Thoracic aorta (tissue), 2 donors: Measurements from ENCODE around the gene RAB11FIP3. TPM values are rescaled to one million over a fixed set of nuclear protein-coding genes. Genes with fewer than 3 reads are reported as not detected.

Experiments used
- ATAC-seq: fragments of 150-250 bp; one replicate; pipeline ENCODE4 v1.8.0; 2017; ENCODE audit warnings: low read depth; ENCODE audit not compliant: insufficient number of reproducible peaks, low FRiP score
- DNase-seq: peaks from one replicate; pipeline ENCODE4 v3.0.0-alpha.2; 2020; ENCODE audit warnings: low spot score
- H3K27ac ChIP-seq, 2 donors: fragments of 200-600 bp; sonication (generic); 1 replicate in 1 of 2; 2 replicates in 1 of 2; pipeline ENCODE4 v1.5.1; 2016; ENCODE audit warnings: mild to moderate bottlenecking in 2 of 2, moderate library complexity in 2 of 2
- H3K27me3 ChIP-seq: fragments of 200-600 bp; sonication (generic); replicated peaks from 2 replicates; pipeline ENCODE4 v1.6.0; 2016; ENCODE audit warnings: mild to moderate bottlenecking; ENCODE audit not compliant: insufficient read depth
- H3K36me3 ChIP-seq: fragments of 200-600 bp; sonication (generic); one replicate; pipeline ENCODE4 v1.5.1; 2016
- H3K4me1 ChIP-seq, 2 donors: fragments of 200-600 bp; sonication (generic); 1 replicate in 1 of 2; 2 replicates in 1 of 2; pipeline versions ENCODE4 v1.5.1 to v1.6.0; 2016; ENCODE audit warnings: low read depth in 2 of 2, mild to moderate bottlenecking in 1 of 2; ENCODE audit not compliant: control insufficient read depth in 1 of 2
- H3K4me3 ChIP-seq: fragments of 200-600 bp; sonication (generic); 2 replicates; pipeline ENCODE4 v1.5.1; 2016; ENCODE audit warnings: mild to moderate bottlenecking
- H3K9me3 ChIP-seq: fragments of 200-600 bp; sonication (generic); 2 replicates; pipeline ENCODE4 v1.5.1; 2016
- CTCF ChIP-seq: fragments of 200-600 bp; sonication (generic); IDR thresholded peaks from one replicate; pipeline ENCODE4 v1.5.1; 2019; ENCODE audit warnings: antibody characterized with exemption
- total RNA-seq, 2 donors: library from RNA; depleted of rRNA; stranded (reverse); fragments of >200 nt; gene quantifications; one replicate each; pipeline versions ENCODE4 v1.1.0 to v1.2.3, GENCODE V29; 2016

The RAB11FIP3 gene
- total RNA-seq, 2 donors from 2014 or later = 70.1 to 71.1 TPM

- Histone ChIP-seq H3K4me3 (no peak overlapping the region), H3K27me3 (no peaks in the 10 kb centered on the region), H3K9me3 (no peaks in the 10 kb centered on the region), H3K36me3 (peaks cover 18% of the 10 kb centered on the region), H3K4me1 (peaks cover 0 to 4% of the 10 kb centered on the region in 2 donors), H3K27ac (no peak overlapping the region)
- ATAC-seq (no peak), DNase-seq (no peak)
- no peak for TF ChIP-seq CTCF
Observed at GRCh38 chr16:519841-520687, 94.6 kb downstream of the RAB11FIP3 start.

- Histone ChIP-seq H3K4me1 (peaks cover 2 to 12% of the 10 kb centered on the region in 2 donors), H3K36me3 (peaks cover 16% of the 10 kb centered on the region), H3K27me3 (no peaks in the 10 kb centered on the region), H3K4me3 (no peak overlapping the region), H3K27ac (no peak overlapping the region), H3K9me3 (no peaks in the 10 kb centered on the region)
- ATAC-seq (no peak), DNase-seq (no peak)
- TF ChIP-seq CTCF = no peak
Observed at GRCh38 chr16:520847-521246, 95.4 kb downstream of the RAB11FIP3 start.

GRCh38 chr16:521381-522210 lies 96.1 kb downstream of the RAB11FIP3 start:
- Histone ChIP-seq H3K36me3 (peaks cover 16% of the 10 kb centered on the region), H3K27ac (no peak overlapping the region), H3K27me3 (no peaks in the 10 kb centered on the region), H3K9me3 (no peaks in the 10 kb centered on the region), H3K4me1 (peaks cover 8 to 19% of the 10 kb centered on the region in 2 donors), H3K4me3 (no peak overlapping the region)
- ATAC-seq (no peak), DNase-seq (no peak)
- no peak for TF ChIP-seq CTCF

GRCh38 chr16:522320-523096 lies 97.1 kb downstream of the RAB11FIP3 start:
- DNase-seq = no peak
- TF ChIP-seq CTCF = no peak
- no peaks in the 10 kb centered on the region for H3K9me3 ChIP-seq

More at GRCh38 chr16:522320-523096, 97.1 kb downstream of the RAB11FIP3 start:
- H3K4me1 ChIP-seq = peaks cover 8 to 21% of the 10 kb centered on the region in 2 donors
- no peaks in the 10 kb centered on the region for H3K27me3 ChIP-seq
- ATAC-seq = no peak
- H3K4me3 ChIP-seq = no peak overlapping the region
- no peak overlapping the region for H3K27ac ChIP-seq
- peaks cover 16% of the 10 kb centered on the region for H3K36me3 ChIP-seq
